Activated naive CD4-positive, alpha-beta T cell treated with anti-CD3 and anti-CD28 coated beads, Interleukin-2, amount 50 U/mL, for 72 hours (primary cell): ENCODE data around the gene FAM78B. TPM values are rescaled to one million over a fixed set of nuclear protein-coding genes. Genes with fewer than 3 reads are reported as not detected.
A peak's percentile ranks its signal among the peaks of the same experiment; 100 is the strongest.

Experiments
- ATAC-seq, 2 donors: fragments of 150-1000 bp; cut with Tn5 transposase; 2 replicates each; pipeline ENCODE4 v1.10.0; 2021; ENCODE audit warnings: mild to moderate bottlenecking in 2 of 2, moderate library complexity in 2 of 2
- DNase-seq, 2 donors: peaks; one replicate each; pipeline ENCODE4 v3.0.0; 2021 to 2022; ENCODE audit warnings: low spot score in 2 of 2
- H3K27ac Mint-ChIP-seq, 2 donors: one replicate each; pipeline ENCODE4 v1.8.0; 2022; ENCODE audit warnings: mild to moderate bottlenecking in 2 of 2, mixed read lengths in 2 of 2
- H3K36me3 Mint-ChIP-seq, 2 donors: one replicate each; pipeline ENCODE4 v1.8.0; 2022; ENCODE audit warnings: mixed read lengths in 2 of 2
- H3K9me3 Mint-ChIP-seq, 2 donors: one replicate each; pipeline ENCODE4 v1.8.0; 2022; ENCODE audit warnings: mixed read lengths in 2 of 2
- total RNA-seq, 2 donors: library from RNA; stranded (reverse); gene quantifications; one replicate each; pipeline ENCODE4 v1.2.3, GENCODE V29; 2022

Gene FAM78B
- total RNA-seq: under 1 TPM in 1 of 2 donors, not detected in 1; 0.78 TPM

DNA sequence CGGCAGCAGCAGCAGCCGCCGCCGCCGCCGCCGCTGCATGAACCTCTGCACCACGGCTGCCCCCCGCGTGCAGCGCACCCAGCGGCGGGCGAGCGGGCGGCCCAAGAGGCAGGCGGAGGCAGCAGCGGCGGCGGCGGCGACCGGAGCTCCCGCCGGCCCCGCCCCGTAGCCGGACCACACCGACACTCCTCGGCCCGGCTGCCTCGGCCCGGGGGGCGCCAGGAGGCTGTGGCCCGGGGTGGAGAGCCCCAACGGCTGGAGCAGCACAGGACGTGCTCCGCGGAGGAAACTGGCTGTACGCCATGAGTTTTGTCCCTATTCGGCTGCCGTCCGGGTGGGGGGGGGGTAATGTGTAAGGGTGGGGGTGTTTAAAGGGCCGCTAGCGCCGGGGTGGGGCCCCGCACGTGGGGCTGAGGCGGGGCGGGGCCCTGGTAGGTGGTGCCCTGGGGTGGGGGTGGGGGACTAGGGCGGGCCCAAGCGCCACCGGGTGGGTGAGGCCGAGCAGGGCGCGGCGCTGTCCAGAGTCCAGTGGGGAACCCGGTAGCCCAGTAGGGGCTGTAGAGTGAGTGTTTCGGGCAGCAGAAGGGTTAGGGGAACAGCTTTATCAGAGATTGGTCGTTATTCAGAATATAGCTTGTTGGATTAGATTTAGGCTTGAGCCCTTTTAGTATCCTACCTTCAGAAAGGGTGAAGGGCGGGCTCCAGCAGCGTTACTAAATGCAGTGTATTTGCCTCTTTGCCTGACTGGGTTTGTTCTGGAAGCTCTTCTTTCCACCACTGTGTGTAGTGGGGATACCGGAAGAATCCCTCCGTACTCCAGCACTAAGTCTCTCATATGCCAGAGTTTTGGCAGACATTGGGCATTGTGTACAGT lies at the start of gene FAM78B:
Gene FAM78B, minus strand, starts transcription at position 304 of the 874 bp plus-strand sequence. CDS start 753 bp downstream, outside the sequence.
- no peaks in the 10 kb centered on the region for H3K9me3 Mint-ChIP-seq
- ATAC-seq: peak; percentile 19 to 65
- peak within 1 kb of the TSS in 1 of 2 donors; percentile 94 for H3K27ac Mint-ChIP-seq
- DNase-seq: peak in 1 of 2 donors; percentile 52
- no peaks in the 10 kb centered on the region for H3K36me3 Mint-ChIP-seq

- DNase-seq: no peak
- Mint-ChIP-seq H3K9me3 (peaks cover 0 to 4% of the 10 kb centered on the region in 2 donors), H3K36me3 (no peaks in the 10 kb centered on the region), H3K27ac (no peak overlapping the region)
- ATAC-seq: no peak
Measured at GRCh38 chr1:166202546-166202945, 35.7 kb upstream of the FAM78B start.

DNA sequence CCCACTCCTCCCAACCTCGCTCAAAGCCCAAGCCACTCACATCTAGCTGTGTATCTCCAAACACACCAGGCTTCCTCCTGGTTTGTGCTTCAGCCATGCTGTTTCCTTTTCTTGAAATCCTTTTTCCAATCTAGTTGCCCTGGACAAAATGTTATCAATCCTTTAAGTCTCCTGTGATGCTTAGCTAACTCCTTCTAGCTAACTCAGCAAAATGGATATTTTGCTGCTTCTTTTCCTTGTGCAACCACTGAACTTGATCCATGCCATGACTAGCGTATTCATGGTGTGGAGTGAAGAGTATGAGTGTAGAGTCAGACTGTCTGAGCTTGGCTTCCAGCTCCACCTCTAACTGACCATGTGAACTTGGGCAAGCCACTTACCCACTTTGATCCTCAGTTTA lies 33.9 kb upstream of the FAM78B start:
- ATAC-seq: no peak
- H3K9me3 Mint-ChIP-seq: peaks cover 0 to 4% of the 10 kb centered on the region in 2 donors
- no peak overlapping the region for H3K27ac Mint-ChIP-seq
- DNase-seq: no peak
- H3K36me3 Mint-ChIP-seq: no peaks in the 10 kb centered on the region

- Mint-ChIP-seq H3K27ac (no peak overlapping the region), H3K9me3 (peaks cover 0 to 4% of the 10 kb centered on the region in 2 donors), H3K36me3 (no peaks in the 10 kb centered on the region)
- ATAC-seq: no peak
- no peak for DNase-seq
Measured at GRCh38 chr1:166197597-166197996, 30.8 kb upstream of the FAM78B start.

DNA sequence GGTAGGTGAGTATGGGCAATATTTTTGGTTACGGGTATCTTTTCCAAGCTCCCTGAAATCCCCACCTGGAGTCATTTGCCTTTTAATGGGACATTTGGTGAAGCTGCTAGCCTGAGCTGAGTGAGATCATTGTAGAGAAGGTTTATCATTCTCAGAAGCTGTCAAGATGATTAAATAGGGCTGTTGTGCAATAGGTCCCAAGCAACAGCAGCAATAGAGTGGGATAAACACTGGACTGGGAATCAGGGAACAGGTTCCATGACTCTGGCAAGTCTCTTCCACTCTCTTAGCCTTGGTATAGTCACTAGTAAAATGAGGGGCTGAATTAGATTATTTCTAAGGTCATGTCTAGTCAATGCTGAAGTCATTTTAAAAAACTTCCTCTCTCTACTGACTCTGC lies 30.3 kb upstream of the FAM78B start:
- no peak for ATAC-seq
- no peak for DNase-seq

DNA sequence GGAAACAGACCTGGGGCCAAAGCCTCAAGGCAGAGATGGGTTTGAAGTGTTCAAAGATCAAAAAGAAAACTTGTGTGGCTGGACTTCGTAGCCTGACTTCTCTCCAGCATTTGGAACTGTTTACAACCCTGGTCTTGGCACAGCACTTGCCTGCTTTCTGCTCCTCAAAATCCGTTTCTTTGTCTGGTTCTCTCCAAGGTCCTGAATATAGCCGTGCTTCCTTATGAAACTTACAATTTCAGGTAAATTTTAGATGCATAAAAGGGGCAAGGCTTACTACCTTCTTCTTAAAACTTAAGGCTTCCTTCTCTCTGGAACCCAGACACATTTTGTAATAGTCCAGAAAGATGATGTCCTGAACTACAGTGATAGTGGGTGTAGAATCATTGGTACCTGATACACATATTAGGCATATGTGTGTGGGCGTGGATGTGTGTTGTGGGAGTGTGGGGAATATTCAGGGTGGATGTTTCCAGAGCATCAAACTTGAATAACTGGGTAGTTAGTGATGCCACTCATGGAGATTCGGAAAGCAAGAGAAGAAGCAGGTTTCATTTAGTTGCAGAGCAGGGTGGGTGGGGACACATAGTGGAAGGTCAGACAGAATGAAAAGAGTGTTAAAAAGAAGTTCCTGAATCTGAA lies 26.4 kb upstream of the FAM78B start:
- ATAC-seq (no peak), DNase-seq (no peak)
- Mint-ChIP-seq H3K36me3 (no peaks in the 10 kb centered on the region), H3K27ac (no peak overlapping the region), H3K9me3 (peaks cover 0 to 4% of the 10 kb centered on the region in 2 donors)

More for the DNA sequence above, 30.3 kb upstream of the FAM78B start:
- Mint-ChIP-seq H3K9me3 (peaks cover 0 to 4% of the 10 kb centered on the region in 2 donors), H3K36me3 (no peaks in the 10 kb centered on the region), H3K27ac (no peak overlapping the region)

DNA sequence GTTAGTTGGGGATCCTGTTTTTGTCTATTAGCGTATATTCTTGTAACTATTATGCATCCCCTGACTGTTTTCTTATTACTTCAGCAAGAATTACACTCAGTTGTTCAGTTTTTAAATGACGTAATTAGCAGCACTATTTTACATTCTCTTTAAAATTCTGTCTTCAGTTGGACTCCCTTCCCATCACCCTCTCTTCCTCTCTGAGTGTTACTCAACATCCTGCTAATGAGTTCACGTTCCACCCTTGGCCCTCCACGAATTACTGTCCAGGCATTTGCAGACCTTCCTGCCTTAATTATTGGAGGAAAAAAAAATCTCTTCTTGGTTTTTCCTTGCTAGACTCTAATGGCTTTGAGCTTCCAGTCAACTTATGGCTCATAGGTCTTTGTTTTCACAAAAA lies 23.6 kb upstream of the FAM78B start:
- H3K36me3 Mint-ChIP-seq: no peaks in the 10 kb centered on the region
- ATAC-seq (no peak), DNase-seq (no peak)
- peaks cover 0 to 3% of the 10 kb centered on the region in 2 donors for H3K9me3 Mint-ChIP-seq
- no peak overlapping the region for H3K27ac Mint-ChIP-seq

DNA sequence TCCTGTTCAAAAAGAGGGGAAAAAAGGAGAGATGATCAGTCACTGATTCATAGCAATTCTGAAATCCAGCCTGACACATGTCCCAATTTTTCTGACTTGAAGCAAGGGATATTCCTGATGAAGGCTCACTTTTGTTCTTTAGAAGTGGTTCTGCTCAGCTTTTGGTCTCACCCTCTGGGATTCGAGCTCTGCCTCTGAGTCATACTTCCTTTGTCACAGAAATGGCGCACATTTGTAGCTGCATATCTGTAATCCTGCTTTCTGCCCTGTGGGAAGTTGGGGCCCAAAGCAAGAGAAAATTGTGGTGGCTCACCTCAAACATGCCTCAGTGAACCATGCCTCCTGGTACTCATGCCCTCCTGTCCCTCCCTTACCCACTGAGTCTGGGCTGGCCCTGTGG lies 22.3 kb upstream of the FAM78B start:
- Mint-ChIP-seq H3K27ac (no peak overlapping the region), H3K36me3 (no peaks in the 10 kb centered on the region), H3K9me3 (no peaks in the 10 kb centered on the region)
- no peak for DNase-seq
- ATAC-seq: no peak

- no peaks in the 10 kb centered on the region for H3K9me3 Mint-ChIP-seq
- H3K27ac Mint-ChIP-seq: no peak overlapping the region
- no peaks in the 10 kb centered on the region for H3K36me3 Mint-ChIP-seq
- ATAC-seq: no peak
- no peak for DNase-seq
Measured at GRCh38 chr1:166185526-166185925, 18.7 kb upstream of the FAM78B start.

DNA sequence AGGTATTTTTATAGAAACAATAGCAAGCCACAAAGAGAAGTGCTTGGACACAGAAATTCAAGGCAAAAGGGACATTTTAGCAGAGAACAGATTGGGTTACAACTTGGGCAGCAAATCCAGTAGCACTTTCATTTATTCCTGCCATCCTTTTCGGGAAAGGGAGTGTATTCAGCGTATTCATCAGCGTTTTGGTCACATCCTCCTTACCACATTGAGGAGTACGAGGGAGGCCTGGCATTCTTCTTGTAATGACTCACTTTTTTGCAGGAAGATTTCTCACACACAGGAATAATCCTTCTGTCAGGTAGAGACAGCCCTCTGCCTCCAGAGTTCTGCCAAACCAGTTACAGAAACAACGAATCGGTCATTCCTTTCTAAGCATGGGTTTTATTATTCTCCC lies 18.1 kb upstream of the FAM78B start:
- ATAC-seq (no peak), DNase-seq (no peak)
- H3K36me3 Mint-ChIP-seq: no peaks in the 10 kb centered on the region
- no peak overlapping the region for H3K27ac Mint-ChIP-seq
- H3K9me3 Mint-ChIP-seq: no peaks in the 10 kb centered on the region

DNA sequence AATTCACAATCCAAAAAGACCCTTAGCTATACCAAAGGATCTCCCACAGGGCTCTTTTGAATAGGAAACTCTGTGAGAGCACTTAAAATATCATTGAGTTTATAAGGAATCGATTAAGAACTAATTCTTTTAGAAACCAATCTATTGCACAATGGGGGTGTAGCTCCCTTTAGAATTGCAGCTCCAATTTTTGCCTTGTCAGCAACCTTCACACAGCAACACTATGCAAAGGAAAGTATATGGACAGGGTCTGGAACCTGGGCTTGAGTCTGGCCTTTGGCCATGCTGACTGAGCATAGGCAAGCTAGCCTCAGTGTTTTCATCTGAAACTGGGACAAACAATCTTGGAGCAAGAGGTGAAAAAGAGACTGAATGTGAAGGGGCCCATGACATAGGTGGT lies 17.2 kb upstream of the FAM78B start:
- H3K36me3 Mint-ChIP-seq: no peaks in the 10 kb centered on the region
- no peaks in the 10 kb centered on the region for H3K9me3 Mint-ChIP-seq
- DNase-seq (no peak), ATAC-seq (no peak)
- no peak overlapping the region for H3K27ac Mint-ChIP-seq

DNA sequence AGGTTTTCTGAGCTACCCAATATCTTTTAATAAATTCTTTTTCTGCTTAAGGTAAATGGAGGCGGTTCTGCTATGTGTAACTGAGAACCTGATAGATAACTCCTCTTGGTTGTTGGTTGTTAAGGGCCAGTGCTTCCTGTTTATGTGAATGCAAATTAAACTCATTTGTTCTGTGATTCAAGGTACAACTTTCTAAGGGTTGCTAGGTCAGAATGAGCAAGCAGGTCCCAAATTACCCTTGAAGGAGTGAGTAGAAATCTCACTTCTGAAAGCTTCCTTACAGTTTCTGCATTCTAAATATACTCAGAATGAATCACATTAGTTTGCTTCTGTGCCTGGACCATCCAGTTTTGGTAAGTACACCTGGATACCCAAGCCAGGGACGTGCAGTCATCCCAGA lies 15.5 kb upstream of the FAM78B start:
- no peaks in the 10 kb centered on the region for H3K9me3 Mint-ChIP-seq
- ATAC-seq: peak in 1 of 2 donors; percentile 75
- no peak overlapping the region for H3K27ac Mint-ChIP-seq
- DNase-seq: no peak
- no peaks in the 10 kb centered on the region for H3K36me3 Mint-ChIP-seq

- peak; percentile 54 to 93 for ATAC-seq
- H3K36me3 Mint-ChIP-seq: no peaks in the 10 kb centered on the region
- no peaks in the 10 kb centered on the region for H3K9me3 Mint-ChIP-seq
- peak overlapping the region in 1 of 2 donors; percentile 57 for H3K27ac Mint-ChIP-seq
- DNase-seq: no peak
Measured at GRCh38 chr1:166176416-166176815, 9.6 kb upstream of the FAM78B start.

GRCh38 chr1:166175032-166175431 lies 8.2 kb upstream of the FAM78B start:
- Mint-ChIP-seq H3K36me3 (no peaks in the 10 kb centered on the region), H3K9me3 (no peaks in the 10 kb centered on the region), H3K27ac (no peak overlapping the region)
- no peak for DNase-seq
- ATAC-seq: no peak

DNA sequence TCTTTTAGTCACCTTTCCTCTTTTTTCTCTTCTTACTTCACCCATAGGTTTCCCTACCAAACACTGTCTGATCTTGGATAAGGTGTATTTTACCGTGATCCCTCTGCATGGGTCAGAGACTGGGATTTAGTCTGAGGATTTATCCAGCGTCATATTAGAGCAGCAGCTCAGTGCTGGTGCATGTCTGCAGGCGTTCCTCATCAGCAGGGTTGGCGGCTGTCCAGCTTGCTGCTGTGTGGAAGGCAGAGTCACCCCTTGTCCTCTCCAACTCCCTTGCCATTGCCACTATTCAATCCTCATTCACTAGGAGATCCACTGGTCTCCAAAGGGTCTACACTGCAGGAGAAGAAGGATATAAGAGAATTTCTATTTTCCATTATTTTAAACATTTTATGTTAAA lies 7.3 kb upstream of the FAM78B start:
- Mint-ChIP-seq H3K36me3 (no peaks in the 10 kb centered on the region), H3K27ac (no peak overlapping the region), H3K9me3 (no peaks in the 10 kb centered on the region)
- no peak for DNase-seq
- no peak for ATAC-seq

DNA sequence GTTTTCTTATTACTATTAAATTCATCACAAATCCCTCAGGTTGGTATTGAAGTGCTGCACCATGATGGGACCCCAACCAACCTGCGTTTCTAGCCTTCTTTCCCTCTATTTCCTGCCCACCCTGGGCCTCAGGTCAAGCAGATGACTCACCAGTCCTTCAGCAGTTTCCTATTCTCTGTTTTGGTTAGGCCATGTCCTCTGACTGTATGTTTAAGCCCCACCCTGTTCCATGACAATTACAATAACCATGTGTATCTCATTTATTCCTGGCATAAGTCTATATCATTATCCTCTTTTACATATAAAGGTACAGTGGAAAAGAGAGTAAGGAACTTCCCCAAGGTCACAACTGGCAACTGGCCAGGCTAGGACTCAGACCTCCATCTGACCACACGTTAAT lies 5.3 kb upstream of the FAM78B start:
- Mint-ChIP-seq H3K36me3 (no peaks in the 10 kb centered on the region), H3K9me3 (no peaks in the 10 kb centered on the region), H3K27ac (no peak overlapping the region)
- no peak for ATAC-seq
- DNase-seq: no peak

GRCh38 chr1:166170726-166171125 lies 3.9 kb upstream of the FAM78B start:
- no peak for DNase-seq
- Mint-ChIP-seq H3K36me3 (no peaks in the 10 kb centered on the region), H3K9me3 (no peaks in the 10 kb centered on the region), H3K27ac (peak overlapping the region in 1 of 2 donors; percentile 58)
- ATAC-seq: peak; percentile 59 to 66

GRCh38 chr1:166170075-166170474 lies 3.3 kb upstream of the FAM78B start:
- no peaks in the 10 kb centered on the region for H3K9me3 Mint-ChIP-seq
- peak overlapping the region in 1 of 2 donors; percentile 58 for H3K27ac Mint-ChIP-seq
- ATAC-seq: peak; percentile 56 to 70
- H3K36me3 Mint-ChIP-seq: no peaks in the 10 kb centered on the region
- no peak for DNase-seq
